Stimulated activated naive CD8-positive, alpha-beta T cell treated with anti-CD3 and anti-CD28 coated beads, Interleukin-15, amount 100 ng/mL, for 72 hours (primary cell): ENCODE data around the gene SGMS2.
"Not testable (repeated sequence)": the region's sequence is repeated elsewhere in the genome, so short reads cannot be mapped to it uniquely, and the experiment has no call there.

Source experiments
- ATAC-seq: fragments of 150-1000 bp; cut with Tn5 transposase; 2 replicates; pipeline ENCODE4 v1.10.0; 2021; ENCODE audit warnings: mild to moderate bottlenecking, moderate library complexity
- DNase-seq, 2 donors: peaks; one replicate each; pipeline ENCODE4 v3.0.0; 2021 to 2022
- H3K27ac Mint-ChIP-seq, 2 donors: one replicate each; pipeline ENCODE4 v1.8.0; 2022; ENCODE audit warnings: mild to moderate bottlenecking in 2 of 2, mixed read lengths in 2 of 2, moderate library complexity in 2 of 2
- H3K27me3 Mint-ChIP-seq: one replicate; pipeline ENCODE4 v1.8.0; 2022; ENCODE audit warnings: mixed read lengths
- H3K4me1 Mint-ChIP-seq: one replicate; pipeline ENCODE4 v1.8.0; 2022; ENCODE audit warnings: mild to moderate bottlenecking, mixed read lengths
- H3K4me3 Mint-ChIP-seq, 2 donors: one replicate each; pipeline ENCODE4 v1.8.0; 2022; ENCODE audit warnings: mild to moderate bottlenecking in 2 of 2, mixed read lengths in 2 of 2, moderate library complexity in 1 of 2
- H3K9me3 Mint-ChIP-seq, 2 donors: one replicate each; pipeline ENCODE4 v1.8.0; 2022; ENCODE audit warnings: mixed read lengths in 2 of 2

SGMS2 gene

GRCh38 chr4:107906458-107907100 lies 81.8 kb downstream of the SGMS2 start:
- Mint-ChIP-seq H3K9me3 (peaks cover 10 to 15% of the 10 kb centered on the region in 2 donors), H3K27ac (no peak overlapping the region)

DNA sequence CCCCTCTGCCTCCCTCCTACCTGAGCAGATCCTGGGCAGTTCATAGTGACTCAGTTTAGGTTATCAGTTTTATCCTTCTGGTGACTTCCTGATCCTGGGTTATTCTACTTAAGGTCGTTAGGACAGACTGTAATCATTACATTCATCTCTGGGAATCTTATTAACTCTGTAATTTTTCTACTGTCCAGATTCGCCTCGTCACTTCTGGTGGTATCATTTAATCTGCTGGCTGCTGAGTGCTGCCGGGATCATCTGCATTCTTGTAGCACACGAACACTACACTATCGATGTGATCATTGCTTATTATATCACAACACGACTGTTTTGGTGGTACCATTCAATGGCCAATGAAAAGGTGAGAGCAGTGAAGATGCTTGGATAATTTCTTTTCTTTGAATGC lies 83.6 kb downstream of the SGMS2 start:
- DNase-seq: no peak
- peaks cover 10 to 15% of the 10 kb centered on the region in 2 donors for H3K9me3 Mint-ChIP-seq
- no peak overlapping the region for H3K4me3 Mint-ChIP-seq
- no peaks in the 10 kb centered on the region for H3K4me1 Mint-ChIP-seq
- H3K27me3 Mint-ChIP-seq: peaks cover 1% of the 10 kb centered on the region
- ATAC-seq: no peak
- H3K27ac Mint-ChIP-seq: no peak overlapping the region

More at GRCh38 chr4:107906458-107907100, 81.8 kb downstream of the SGMS2 start:
- Mint-ChIP-seq H3K4me3 (no peak overlapping the region), H3K4me1 (no peaks in the 10 kb centered on the region), H3K27me3 (peaks cover 19% of the 10 kb centered on the region)
- ATAC-seq (no peak), DNase-seq (no peak)

GRCh38 chr4:107913283-107913899 lies 88.7 kb downstream of the SGMS2 start:
- Mint-ChIP-seq H3K27me3 (no peaks in the 10 kb centered on the region), H3K9me3 (no peaks in the 10 kb centered on the region), H3K27ac (no peak overlapping the region), H3K4me1 (no peaks in the 10 kb centered on the region), H3K4me3 (no peak overlapping the region)
- ATAC-seq (peak; percentile 73), DNase-seq (peak; percentile 14 to 30)

GRCh38 chr4:107915220-107915619 lies 90.5 kb downstream of the SGMS2 start:
- H3K27ac Mint-ChIP-seq: no peak overlapping the region
- H3K4me3 Mint-ChIP-seq: no peak overlapping the region
- DNase-seq: no peak

GRCh38 chr4:107916623-107917022 lies 91.9 kb downstream of the SGMS2 start:
- H3K27me3 Mint-ChIP-seq: no peaks in the 10 kb centered on the region
- no peak overlapping the region for H3K4me3 Mint-ChIP-seq
- H3K9me3 Mint-ChIP-seq: peaks cover 6 to 8% of the 10 kb centered on the region in 2 donors
- ATAC-seq (no peak), DNase-seq (no peak)
- H3K4me1 Mint-ChIP-seq: no peaks in the 10 kb centered on the region
- no peak overlapping the region for H3K27ac Mint-ChIP-seq

More at GRCh38 chr4:107915220-107915619, 90.5 kb downstream of the SGMS2 start:
- no peak for ATAC-seq
- Mint-ChIP-seq H3K27me3 (no peaks in the 10 kb centered on the region), H3K9me3 (peaks cover 6 to 8% of the 10 kb centered on the region in 2 donors), H3K4me1 (no peaks in the 10 kb centered on the region)

DNA sequence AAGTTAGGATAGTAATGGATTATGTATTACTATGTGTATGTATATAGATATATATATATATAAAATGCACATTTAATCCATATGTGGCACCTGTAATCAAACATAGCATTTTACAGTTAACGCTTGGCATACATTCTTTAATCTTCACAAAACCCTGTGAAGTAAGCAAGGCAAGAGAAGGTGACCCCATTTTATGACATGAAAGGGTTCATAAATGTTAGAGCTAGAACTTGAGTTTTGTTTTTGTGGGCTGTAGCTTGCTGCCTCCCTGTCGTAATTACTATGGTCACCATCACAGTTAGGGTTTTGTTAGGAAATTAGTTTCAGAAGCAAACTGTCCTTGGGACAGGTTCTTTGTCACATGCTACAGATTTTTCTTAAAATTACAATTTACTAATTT lies 92.8 kb downstream of the SGMS2 start:
- Mint-ChIP-seq H3K9me3 (peaks cover 6 to 8% of the 10 kb centered on the region in 2 donors), H3K27ac (no peak overlapping the region), H3K4me1 (no peaks in the 10 kb centered on the region), H3K27me3 (no peaks in the 10 kb centered on the region), H3K4me3 (no peak overlapping the region)
- ATAC-seq: no peak
- no peak for DNase-seq

DNA sequence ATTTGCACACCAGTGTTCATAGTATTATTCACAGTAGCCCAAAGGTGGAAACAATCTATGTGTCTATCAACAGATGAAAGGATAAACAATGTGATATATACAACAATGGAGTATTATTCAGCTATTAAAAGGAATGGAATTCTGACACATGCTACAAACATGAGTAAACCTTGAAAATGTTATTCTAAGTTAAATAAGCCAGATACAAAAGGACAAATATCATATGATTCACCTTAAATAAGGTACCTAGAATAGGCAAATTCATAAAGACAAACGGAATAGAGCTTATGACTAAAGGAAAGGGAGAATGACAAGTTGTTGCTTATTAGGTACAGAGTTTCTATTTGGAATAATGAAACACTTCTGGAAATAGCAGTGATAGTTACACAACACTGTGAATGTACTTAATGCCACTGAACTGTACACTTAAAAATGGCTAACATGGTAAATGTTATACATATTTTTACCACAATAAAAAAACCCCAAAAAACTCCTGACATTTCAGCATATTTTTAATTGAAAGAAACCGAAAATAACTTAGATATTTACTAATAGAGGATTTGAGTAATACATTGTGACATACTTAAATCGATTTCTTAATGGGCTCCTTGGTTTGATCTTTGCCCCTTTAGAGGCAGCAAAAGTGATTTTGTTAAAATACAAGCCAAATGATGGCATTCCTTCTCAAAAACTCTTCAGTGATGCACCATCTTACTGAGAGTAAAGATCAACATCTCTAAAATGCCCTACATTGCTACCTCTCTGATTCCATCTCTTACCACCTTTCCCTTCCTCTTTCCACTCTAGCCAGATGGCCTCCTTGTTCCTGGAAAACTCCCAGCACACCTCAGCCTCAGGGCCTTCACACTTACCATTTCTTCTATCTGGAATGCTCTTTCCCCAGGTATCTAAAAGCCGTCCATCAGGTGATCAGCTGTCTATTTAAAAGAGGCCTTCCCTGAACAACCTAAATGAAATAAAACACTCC lies 98.0 kb downstream of the SGMS2 start:
- Mint-ChIP-seq H3K27ac (no peak overlapping the region), H3K4me1 (no peaks in the 10 kb centered on the region), H3K4me3 (no peak overlapping the region), H3K27me3 (no peaks in the 10 kb centered on the region), H3K9me3 (peaks cover 6 to 8% of the 10 kb centered on the region in 2 donors)
- ATAC-seq (no peak), DNase-seq (no peak)

DNA sequence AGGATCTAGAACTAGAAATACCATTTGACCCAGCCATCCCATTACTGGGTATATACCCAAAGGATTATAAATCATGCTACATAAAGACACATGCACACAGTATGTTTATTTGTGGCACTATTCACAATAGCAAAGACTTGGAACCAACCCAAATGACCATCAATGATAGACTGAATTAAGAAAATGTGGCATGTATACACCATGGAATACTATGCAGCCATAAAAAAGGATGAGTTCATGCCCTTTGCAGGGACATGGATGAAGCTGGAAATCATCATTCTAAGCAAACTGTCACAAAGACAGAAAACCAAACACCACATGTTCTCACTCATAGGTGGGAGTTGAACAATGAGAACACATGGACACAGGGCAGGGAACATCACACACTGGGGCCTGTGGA lies 101.0 kb downstream of the SGMS2 start:
- not testable (repeated sequence) for H3K9me3 Mint-ChIP-seq, H3K27me3 Mint-ChIP-seq, H3K27ac Mint-ChIP-seq, H3K4me1 Mint-ChIP-seq, DNase-seq, ATAC-seq, H3K4me3 Mint-ChIP-seq

GRCh38 chr4:107926875-107927274 lies 102.1 kb downstream of the SGMS2 start:
- not testable (repeated sequence) for ATAC-seq, H3K27ac Mint-ChIP-seq, H3K27me3 Mint-ChIP-seq, H3K9me3 Mint-ChIP-seq, H3K4me1 Mint-ChIP-seq, H3K4me3 Mint-ChIP-seq, DNase-seq

- Mint-ChIP-seq H3K27ac (peak within 1 kb of the TSS; percentile 84 to 92), H3K4me1 (peaks cover 37% of the 10 kb centered on the region), H3K4me3 (peak within 1 kb of the TSS; percentile 95), H3K9me3 (no peaks in the 10 kb centered on the region), H3K27me3 (no peaks in the 10 kb centered on the region)
- ATAC-seq: peak; percentile 93
- DNase-seq: peak; percentile 78 to 80
Measured at GRCh38 chr4:107930821-107931774, 106.4 kb downstream of the SGMS2 start, which contains the start of gene CYP2U1. TSS of gene CYP2U1 (plus strand) at chr4:107931549. CDS start at chr4:107931644, 95 bp downstream.

GRCh38 chr4:107931775-107932321 lies 107.1 kb downstream of the SGMS2 start:
- H3K27me3 Mint-ChIP-seq: no peaks in the 10 kb centered on the region
- DNase-seq: peak in 1 of 2 donors; percentile 47
- H3K9me3 Mint-ChIP-seq: no peaks in the 10 kb centered on the region
- peak overlapping the region; percentile 63 to 92 for H3K27ac Mint-ChIP-seq
- ATAC-seq: peak; percentile 41
- peaks cover 45% of the 10 kb centered on the region for H3K4me1 Mint-ChIP-seq
- H3K4me3 Mint-ChIP-seq: peak overlapping the region; percentile 90 to 95

- no peak overlapping the region for H3K4me3 Mint-ChIP-seq
- no peak overlapping the region for H3K27ac Mint-ChIP-seq
- ATAC-seq: no peak
- peaks cover 50% of the 10 kb centered on the region for H3K4me1 Mint-ChIP-seq
- no peak for DNase-seq
- H3K9me3 Mint-ChIP-seq: no peaks in the 10 kb centered on the region
- no peaks in the 10 kb centered on the region for H3K27me3 Mint-ChIP-seq
Measured at GRCh38 chr4:107935246-107935645, 110.5 kb downstream of the SGMS2 start.

DNA sequence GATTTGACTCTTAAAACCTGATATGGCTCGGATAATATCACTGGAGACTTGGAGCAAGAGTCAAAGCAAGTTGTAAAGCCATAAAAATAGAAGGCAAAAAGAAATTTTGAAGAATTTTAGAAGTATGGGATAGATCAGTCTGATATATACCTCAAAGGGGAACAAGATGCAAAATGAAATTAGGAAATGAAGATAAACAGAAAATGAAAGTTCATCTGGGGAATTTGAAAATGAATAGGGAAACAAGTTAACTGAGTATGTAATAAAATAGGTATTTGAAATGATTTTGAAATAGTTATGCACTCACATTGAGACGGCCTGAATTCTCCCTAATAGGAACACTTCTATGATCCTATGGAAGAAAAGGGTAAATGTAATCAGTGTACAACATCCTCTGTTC lies 112.3 kb downstream of the SGMS2 start:
- peaks cover 40% of the 10 kb centered on the region for H3K4me1 Mint-ChIP-seq
- H3K27ac Mint-ChIP-seq: no peak overlapping the region
- no peak for DNase-seq
- H3K9me3 Mint-ChIP-seq: no peaks in the 10 kb centered on the region
- H3K4me3 Mint-ChIP-seq: peak overlapping the region; percentile 47 to 53
- ATAC-seq: no peak
- no peaks in the 10 kb centered on the region for H3K27me3 Mint-ChIP-seq

GRCh38 chr4:107939307-107939706 lies 114.6 kb downstream of the SGMS2 start:
- ATAC-seq (peak; percentile 84), DNase-seq (no peak)
- no peaks in the 10 kb centered on the region for H3K27me3 Mint-ChIP-seq
- no peak overlapping the region for H3K27ac Mint-ChIP-seq
- no peak overlapping the region for H3K4me3 Mint-ChIP-seq
- H3K4me1 Mint-ChIP-seq: peaks cover 18% of the 10 kb centered on the region
- no peaks in the 10 kb centered on the region for H3K9me3 Mint-ChIP-seq
